HepG2 (cell line): ENCODE data around the gene FASTKD1. TPM values are rescaled to one million over a fixed set of nuclear protein-coding genes. Genes with fewer than 3 reads are reported as not detected.
A peak's percentile ranks its signal among the peaks of the same experiment; 100 is the strongest.

Experiments used
- GATAD2A ChIP-seq: IDR thresholded peaks from 2 replicates; pipeline ENCODE4 v1.6.1; 2016
- GZF1 ChIP-seq: sonication (generic); formaldehyde crosslinking; IDR thresholded peaks from 2 replicates; pipeline ENCODE4 v1.5.1; 2020; ENCODE audit warnings: mild to moderate bottlenecking, missing genetic modification reagents
- HOXA9 ChIP-seq: sonication (generic); formaldehyde crosslinking; IDR thresholded peaks from 2 replicates; pipeline ENCODE4 v1.8.1; 2022; ENCODE audit warnings: missing genetic modification reagents, mild to moderate bottlenecking, moderate library complexity, borderline replicate concordance
- MIXL1 ChIP-seq: IDR thresholded peaks from 2 replicates; pipeline ENCODE4 v1.6.1; 2016
- NFYC ChIP-seq: IDR thresholded peaks from 2 replicates; pipeline ENCODE4 v1.6.1; 2016; ENCODE audit warnings: missing genetic modification reagents, missing compliant biosample characterization
- PHF8 ChIP-seq: sonication (generic); formaldehyde crosslinking; IDR thresholded peaks from 2 replicates; pipeline ENCODE4 v1.5.0; 2020; ENCODE audit warnings: missing genetic modification reagents
- RARG ChIP-seq: sonication (generic); formaldehyde crosslinking; IDR thresholded peaks from 2 replicates; pipeline ENCODE4 v1.4.0; 2020; ENCODE audit warnings: low read depth, mild to moderate bottlenecking, missing genetic modification reagents
- SIN3B ChIP-seq: fragments of 150-350 bp; IDR thresholded peaks from 2 replicates; pipeline ENCODE4 v1.6.1; 2014; ENCODE audit warnings: low read length
- THAP11 ChIP-seq: IDR thresholded peaks from 2 replicates; pipeline ENCODE4 v1.6.1; 2016; ENCODE audit warnings: missing biosample characterization, missing genetic modification reagents
- XBP1 ChIP-seq: sonication (generic); formaldehyde crosslinking; IDR thresholded peaks from 2 replicates; pipeline ENCODE4 v1.5.0; 2020; ENCODE audit warnings: missing genetic modification reagents
- ZKSCAN1 ChIP-seq: fragments of 150-350 bp; IDR thresholded peaks from 2 replicates; pipeline ENCODE4 v1.6.1; 2014; ENCODE audit warnings: low read length
- ZNF235 ChIP-seq: sonication (generic); formaldehyde crosslinking; IDR thresholded peaks from 2 replicates; pipeline ENCODE4 v1.8.1; 2023; ENCODE audit warnings: mild to moderate bottlenecking, missing genetic modification reagents, borderline replicate concordance
- ZNF616 ChIP-seq: sonication (generic); formaldehyde crosslinking; IDR thresholded peaks from 2 replicates; pipeline ENCODE4 v1.5.0; 2020; ENCODE audit warnings: low read depth, mild to moderate bottlenecking, missing genetic modification reagents
- ZNF709 ChIP-seq: sonication (generic); formaldehyde crosslinking; IDR thresholded peaks from 2 replicates; pipeline ENCODE4 v1.5.0; 2020; ENCODE audit warnings: mild to moderate bottlenecking, missing genetic modification reagents
- ZNF768 ChIP-seq: sonication (generic); formaldehyde crosslinking; IDR thresholded peaks from 2 replicates; pipeline ENCODE4 v1.4.0; 2020; ENCODE audit warnings: missing genetic modification reagents
- ZSCAN12 ChIP-seq: sonication (generic); formaldehyde crosslinking; IDR thresholded peaks from 2 replicates; pipeline ENCODE4 v1.9.0; 2021; ENCODE audit warnings: mild to moderate bottlenecking, missing genetic modification reagents
- polyA plus RNA-seq, 8 experiments: library from polyadenylated mRNA; depleted of rRNA in 3 of 8; stranded (reverse) in 7 of 8; unstranded in 1 of 8; fragments of >200 nt; fragmentation: Illumina TruSeq in 4 of 8; extraction: Trizol in 4 of 8; gene quantifications; 2 replicates each; pipeline versions ENCODE4 v1.2.1 to v1.2.3, GENCODE V29; 2011 to 2016; ENCODE audit warnings: low read depth in 4 of 8, missing spikeins in 1 of 8, mixed read lengths in 1 of 8; ENCODE audit not compliant: insufficient read depth in 1 of 8
- total RNA-seq, 5 experiments: library from RNA; depleted of rRNA; stranded (reverse); fragments of >200 nt; fragmentation: Illumina TruSeq; extraction: Trizol; gene quantifications; 2 replicates each; pipeline ENCODE4 v1.2.3, GENCODE V29; 2016; ENCODE audit warnings: low read depth in 1 of 5
- TF ChIP-seq, protein P1 (sequence below): sonication (generic); formaldehyde crosslinking; IDR thresholded peaks from 2 replicates; pipeline ENCODE4 v1.8.1; 2023; ENCODE audit warnings: mild to moderate bottlenecking, moderate library complexity, missing genetic modification reagents
- TF ChIP-seq, protein P2 (sequence below): sonication (generic); formaldehyde crosslinking; IDR thresholded peaks from 2 replicates; pipeline ENCODE4 v1.9.0; 2021; ENCODE audit warnings: missing genetic modification reagents, borderline replicate concordance
- TF ChIP-seq, protein P3 (sequence below): sonication (generic); formaldehyde crosslinking; IDR thresholded peaks from 2 replicates; pipeline ENCODE4 v1.4.0; 2020; ENCODE audit warnings: missing genetic modification reagents, borderline replicate concordance
- TF ChIP-seq, protein P4 (sequence below): sonication (generic); formaldehyde crosslinking; IDR thresholded peaks from 2 replicates; pipeline ENCODE4 v1.4.0; 2020; ENCODE audit warnings: mild to moderate bottlenecking, missing genetic modification reagents
- TF ChIP-seq, protein P5 (sequence below): IDR thresholded peaks from 2 replicates; pipeline ENCODE4 v1.6.1; 2016; ENCODE audit warnings: missing compliant biosample characterization, missing genetic modification reagents, borderline replicate concordance
- TF ChIP-seq, protein P6 (sequence below): IDR thresholded peaks from 2 replicates; pipeline ENCODE4 v1.6.1; 2016; ENCODE audit warnings: low read depth, borderline replicate concordance

FASTKD1 gene
- total and polyA plus RNA-seq, 2 of the 13 experiments (the other 11 are each of a cell fraction or from before 2014, with no cell fraction given), result 35.0 to 38.0 TPM

DNA sequence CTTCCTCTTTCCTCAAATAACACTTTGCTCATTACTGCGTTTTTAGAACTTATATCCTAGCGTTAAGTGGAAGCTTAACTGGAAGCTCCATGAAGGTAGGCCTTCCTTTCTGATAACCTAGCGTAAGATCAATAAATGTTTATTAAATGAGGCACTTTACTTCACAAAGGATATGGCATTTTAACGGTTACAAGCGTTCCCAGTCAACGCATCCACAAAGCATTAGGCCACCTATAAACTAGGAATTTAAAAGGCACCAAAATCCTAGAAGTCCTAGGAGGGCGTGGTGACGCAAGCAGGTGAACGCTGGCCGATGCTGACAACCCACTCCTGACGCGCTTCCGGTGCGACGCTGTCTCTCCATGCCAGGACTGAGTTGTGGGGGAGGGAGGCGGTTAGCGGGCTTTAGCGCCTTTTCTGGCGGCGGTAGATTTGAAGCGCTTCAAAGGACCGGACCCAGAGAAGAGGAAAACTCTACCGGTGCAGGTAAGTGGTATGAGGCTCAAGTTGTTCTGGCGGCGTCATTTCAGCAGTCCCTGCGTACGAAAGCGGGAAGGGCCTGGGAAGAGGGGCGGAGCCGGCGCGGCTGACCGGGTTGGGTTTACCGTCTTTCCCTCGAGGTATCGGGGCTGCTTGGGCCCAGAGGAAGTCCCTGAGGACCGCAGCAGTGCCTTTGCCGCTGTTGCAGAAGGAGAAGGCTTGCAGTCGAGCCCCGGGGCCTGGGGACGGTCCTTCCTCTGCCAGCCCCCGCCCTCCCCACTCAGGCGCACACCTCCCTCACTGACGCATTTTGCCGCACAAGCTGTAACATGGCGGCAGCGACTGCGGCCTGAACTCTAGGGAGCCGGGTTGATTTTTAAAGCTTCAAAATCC, 10.6 kb upstream of the FASTKD1 start, which contains the start of gene PPIG (continued):
- peak; percentile 98 for TF ChIP-seq THAP11 (CRISPR knock-in tag)
- peak; percentile 72; the same call in 1 of the 2 replicates for TF ChIP-seq ZNF709 (CRISPR knock-in tag)
- no peak; the same call in none of the 2 replicates for TF ChIP-seq GATAD2A (CRISPR knock-in tag)
- TF ChIP-seq, protein P1, sequence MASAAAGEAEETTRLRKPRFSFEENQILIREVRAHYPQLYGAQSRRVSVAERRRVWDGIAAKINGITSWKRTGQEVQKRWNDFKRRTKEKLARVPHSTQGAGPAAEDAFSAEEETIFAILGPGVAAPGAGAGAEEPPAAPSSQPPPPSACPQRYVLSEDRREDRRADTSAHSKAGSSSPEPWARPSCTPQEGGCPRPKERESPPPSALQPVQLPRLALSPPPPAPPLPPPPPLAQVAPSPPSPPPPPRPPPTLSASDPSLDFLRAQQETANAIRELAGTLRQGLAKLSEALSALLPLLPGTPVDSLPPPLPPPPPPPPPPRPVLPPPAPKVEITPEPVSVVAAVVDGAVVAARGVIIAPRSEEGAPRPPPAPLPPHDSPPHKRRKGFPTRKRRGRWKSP (CRISPR knock-in tag), result peak; percentile 92
- TF ChIP-seq ZNF768, result no peak; the same call in 1 of the 2 replicates
- 0 out of 2 replicates have a peak, but pooled peaks have one; percentile 7 for TF ChIP-seq XBP1 (CRISPR knock-in tag)
- no peak for TF ChIP-seq NFYC
- no peak for TF ChIP-seq ZKSCAN1
- peak; percentile 94 for TF ChIP-seq ZNF235 (CRISPR knock-in tag)
- TF ChIP-seq ZNF616 (CRISPR knock-in tag), result peak; percentile 74; the same call in 1 of the 2 replicates
- TF ChIP-seq MIXL1 (CRISPR knock-in tag), result peak; percentile 78; the same call in 1 of the 2 replicates
- TF ChIP-seq, protein P2, sequence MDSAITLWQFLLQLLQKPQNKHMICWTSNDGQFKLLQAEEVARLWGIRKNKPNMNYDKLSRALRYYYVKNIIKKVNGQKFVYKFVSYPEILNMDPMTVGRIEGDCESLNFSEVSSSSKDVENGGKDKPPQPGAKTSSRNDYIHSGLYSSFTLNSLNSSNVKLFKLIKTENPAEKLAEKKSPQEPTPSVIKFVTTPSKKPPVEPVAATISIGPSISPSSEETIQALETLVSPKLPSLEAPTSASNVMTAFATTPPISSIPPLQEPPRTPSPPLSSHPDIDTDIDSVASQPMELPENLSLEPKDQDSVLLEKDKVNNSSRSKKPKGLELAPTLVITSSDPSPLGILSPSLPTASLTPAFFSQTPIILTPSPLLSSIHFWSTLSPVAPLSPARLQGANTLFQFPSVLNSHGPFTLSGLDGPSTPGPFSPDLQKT (CRISPR knock-in tag), result no peak
- TF ChIP-seq HOXA9 (CRISPR knock-in tag), result no peak
- TF ChIP-seq, protein P3, sequence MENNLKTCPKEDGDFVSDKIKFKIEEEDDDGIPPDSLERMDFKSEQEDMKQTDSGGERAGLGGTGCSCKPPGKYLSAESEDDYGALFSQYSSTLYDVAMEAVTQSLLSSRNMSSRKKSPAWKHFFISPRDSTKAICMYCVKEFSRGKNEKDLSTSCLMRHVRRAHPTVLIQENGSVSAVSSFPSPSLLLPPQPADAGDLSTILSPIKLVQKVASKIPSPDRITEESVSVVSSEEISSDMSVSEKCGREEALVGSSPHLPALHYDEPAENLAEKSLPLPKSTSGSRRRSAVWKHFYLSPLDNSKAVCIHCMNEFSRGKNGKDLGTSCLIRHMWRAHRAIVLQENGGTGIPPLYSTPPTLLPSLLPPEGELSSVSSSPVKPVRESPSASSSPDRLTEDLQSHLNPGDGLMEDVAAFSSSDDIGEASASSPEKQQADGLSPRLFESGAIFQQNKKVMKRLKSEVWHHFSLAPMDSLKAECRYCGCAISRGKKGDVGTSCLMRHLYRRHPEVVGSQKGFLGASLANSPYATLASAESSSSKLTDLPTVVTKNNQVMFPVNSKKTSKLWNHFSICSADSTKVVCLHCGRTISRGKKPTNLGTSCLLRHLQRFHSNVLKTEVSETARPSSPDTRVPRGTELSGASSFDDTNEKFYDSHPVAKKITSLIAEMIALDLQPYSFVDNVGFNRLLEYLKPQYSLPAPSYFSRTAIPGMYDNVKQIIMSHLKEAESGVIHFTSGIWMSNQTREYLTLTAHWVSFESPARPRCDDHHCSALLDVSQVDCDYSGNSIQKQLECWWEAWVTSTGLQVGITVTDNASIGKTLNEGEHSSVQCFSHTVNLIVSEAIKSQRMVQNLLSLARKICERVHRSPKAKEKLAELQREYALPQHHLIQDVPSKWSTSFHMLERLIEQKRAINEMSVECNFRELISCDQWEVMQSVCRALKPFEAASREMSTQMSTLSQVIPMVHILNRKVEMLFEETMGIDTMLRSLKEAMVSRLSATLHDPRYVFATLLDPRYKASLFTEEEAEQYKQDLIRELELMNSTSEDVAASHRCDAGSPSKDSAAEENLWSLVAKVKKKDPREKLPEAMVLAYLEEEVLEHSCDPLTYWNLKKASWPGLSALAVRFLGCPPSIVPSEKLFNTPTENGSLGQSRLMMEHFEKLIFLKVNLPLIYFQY (CRISPR knock-in tag), result no peak; the same call in 1 of the 2 replicates
- peak; percentile 87; the same call in 1 of the 2 replicates for TF ChIP-seq RARG (CRISPR knock-in tag)
- TF ChIP-seq PHF8 (CRISPR knock-in tag), result peak; percentile 92
- TF ChIP-seq GZF1, result peak; percentile 65; the same call in 1 of the 2 replicates
- TF ChIP-seq, protein P4, sequence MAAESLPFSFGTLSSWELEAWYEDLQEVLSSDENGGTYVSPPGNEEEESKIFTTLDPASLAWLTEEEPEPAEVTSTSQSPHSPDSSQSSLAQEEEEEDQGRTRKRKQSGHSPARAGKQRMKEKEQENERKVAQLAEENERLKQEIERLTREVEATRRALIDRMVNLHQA (CRISPR knock-in tag), result no peak
- TF ChIP-seq, protein P5, sequence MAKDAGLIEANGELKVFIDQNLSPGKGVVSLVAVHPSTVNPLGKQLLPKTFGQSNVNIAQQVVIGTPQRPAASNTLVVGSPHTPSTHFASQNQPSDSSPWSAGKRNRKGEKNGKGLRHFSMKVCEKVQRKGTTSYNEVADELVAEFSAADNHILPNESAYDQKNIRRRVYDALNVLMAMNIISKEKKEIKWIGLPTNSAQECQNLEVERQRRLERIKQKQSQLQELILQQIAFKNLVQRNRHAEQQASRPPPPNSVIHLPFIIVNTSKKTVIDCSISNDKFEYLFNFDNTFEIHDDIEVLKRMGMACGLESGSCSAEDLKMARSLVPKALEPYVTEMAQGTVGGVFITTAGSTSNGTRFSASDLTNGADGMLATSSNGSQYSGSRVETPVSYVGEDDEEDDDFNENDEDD (CRISPR knock-in tag), result peak; percentile 93
- TF ChIP-seq, protein P6, sequence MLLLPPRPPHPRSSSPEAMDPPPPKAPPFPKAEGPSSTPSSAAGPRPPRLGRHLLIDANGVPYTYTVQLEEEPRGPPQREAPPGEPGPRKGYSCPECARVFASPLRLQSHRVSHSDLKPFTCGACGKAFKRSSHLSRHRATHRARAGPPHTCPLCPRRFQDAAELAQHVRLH (CRISPR knock-in tag), result peak; percentile 93; the same call in 1 of the 2 replicates
- TF ChIP-seq SIN3B, result peak; percentile 96
- peak; percentile 66 for TF ChIP-seq ZSCAN12 (CRISPR knock-in tag)
